Keratinocyte (primary cell): ENCODE data around the gene MIB1. TPM values are rescaled to one million over a fixed set of nuclear protein-coding genes. Genes with fewer than 3 reads are reported as not detected.
"Not testable (repeated sequence)": the region's sequence is repeated elsewhere in the genome, so short reads cannot be mapped to it uniquely, and the experiment has no call there.

ENCODE experiments used
- DNase-seq: peaks from one replicate; pipeline ENCODE4 v3.0.0-alpha.2; 2011; ENCODE audit warnings: low read depth, missing footprints, low spot score
- FAIRE-seq: peaks from 2 replicates; lab custom pipeline; 2011; peaks lifted over from hg19 to GRCh38; lab: Jason Lieb, UNC
- H2AFZ ChIP-seq: 2 replicates; pipeline ENCODE4 v1.6.0; 2012; ENCODE audit warnings: low read length, control low read depth, inconsistent platforms; ENCODE audit not compliant: control insufficient read depth
- H3K27ac ChIP-seq: 2 replicates; pipeline ENCODE4 v1.5.1; 2011; ENCODE audit warnings: low read length; ENCODE audit not compliant: control insufficient read depth, insufficient read depth
- H3K27me3 ChIP-seq: 3 replicates; pipeline ENCODE4 v1.6.0; 2011; ENCODE audit warnings: low read length; ENCODE audit not compliant: control insufficient read depth, insufficient read depth; ENCODE audit errors: extremely low read depth
- H3K36me3 ChIP-seq, 2 experiments: 2 replicates in 1 of 2; 3 replicates in 1 of 2; pipeline ENCODE4 v1.5.1; 2011; ENCODE audit warnings: low read length in 2 of 2, mild to moderate bottlenecking in 1 of 2; ENCODE audit not compliant: control insufficient read depth in 2 of 2, insufficient read depth in 2 of 2; ENCODE audit errors: extremely low read depth in 1 of 2
- H3K4me1 ChIP-seq: 3 replicates; pipeline ENCODE4 v1.5.1; 2011; ENCODE audit warnings: low read length; ENCODE audit not compliant: control insufficient read depth, insufficient read depth; ENCODE audit errors: extremely low read depth
- H3K4me2 ChIP-seq: 3 replicates; pipeline ENCODE4 v1.6.0; 2011; ENCODE audit warnings: low read depth, low read length; ENCODE audit not compliant: control insufficient read depth, insufficient read depth; ENCODE audit errors: extremely low read depth
- H3K4me3 ChIP-seq, 3 experiments: fragments of 200-600 bp in 1 of 3; sonication (generic) in 1 of 3; 2 replicates in 2 of 3; 3 replicates in 1 of 3; pipeline ENCODE4 v1.5.1; 2011 to 2016; ENCODE audit warnings: low read length in 3 of 3, mild to moderate bottlenecking in 3 of 3, control low read depth in 2 of 3, inconsistent platforms in 1 of 3, low read depth in 1 of 3, mixed read lengths in 1 of 3, mixed run types in 1 of 3, moderate library complexity in 1 of 3; ENCODE audit not compliant: control insufficient read depth in 2 of 3, insufficient read depth in 2 of 3; ENCODE audit errors: extremely low read depth in 1 of 3
- H3K79me2 ChIP-seq: 2 replicates; pipeline ENCODE4 v1.6.0; 2012; ENCODE audit warnings: low read length; ENCODE audit not compliant: control insufficient read depth, insufficient read depth
- H3K9ac ChIP-seq: 3 replicates; pipeline ENCODE4 v1.6.0; 2011; ENCODE audit warnings: low read length; ENCODE audit not compliant: control insufficient read depth, insufficient read depth; ENCODE audit errors: extremely low read depth
- H3K9me1 ChIP-seq: 3 replicates; pipeline ENCODE4 v1.6.0; 2011; ENCODE audit warnings: low read length; ENCODE audit not compliant: control insufficient read depth, insufficient read depth; ENCODE audit errors: extremely low read depth
- H3K9me3 ChIP-seq: 2 replicates; pipeline ENCODE4 v1.5.1; 2012; ENCODE audit warnings: low read depth, low read length; ENCODE audit not compliant: control insufficient read depth
- H4K20me1 ChIP-seq: 3 replicates; pipeline ENCODE4 v1.6.0; 2011; ENCODE audit warnings: low read length; ENCODE audit not compliant: control insufficient read depth, insufficient read depth; ENCODE audit errors: extremely low read depth
- EZH2 ChIP-seq: IDR thresholded peaks from one replicate; pipeline ENCODE4 v1.6.1; 2012; ENCODE audit warnings: inconsistent platforms, mild to moderate bottlenecking, low read length, moderate library complexity
- dilution Hi-C: fragments of 300-500 bp; cut with MboI; formaldehyde crosslinking; loops from one replicate; pipeline ENCODE4 v1.7.0; 2020; ENCODE audit warnings: low sequenced_read_pairs; ENCODE audit not compliant: extremely low pct_ligation_motif_present
- polyA plus RNA-seq, 5 experiments: library from polyadenylated mRNA; depleted of rRNA in 3 of 5; stranded (reverse) in 3 of 5; stranded (forward) in 1 of 5; unstranded in 1 of 5; fragments of >200 nt; gene quantifications; 1 replicate in 1 of 5; 2 replicates in 3 of 5; 3 replicates in 1 of 5; pipeline versions ENCODE4 v1.2.1 to v1.2.3, GENCODE V29; 2011 to 2012; ENCODE audit warnings: missing spikeins in 2 of 5, low read depth in 1 of 5, low replicate concordance in 1 of 5
- TF ChIP-seq, protein P1 (sequence below), 3 experiments: IDR thresholded peaks in 1 of 3; conservative IDR thresholded peaks in 1 of 3; optimal IDR thresholded peaks in 1 of 3; 2 replicates in 2 of 3; 3 replicates in 1 of 3; pipeline versions ENCODE3 to v1.5.1; 2011; ENCODE audit warnings: low read length in 3 of 3, mild to moderate bottlenecking in 3 of 3, moderate library complexity in 2 of 3, control low read depth in 1 of 3, inconsistent platforms in 1 of 3; ENCODE audit not compliant: insufficient read depth in 2 of 3; ENCODE audit errors: extremely low read depth in 1 of 3

MIB1 gene
- polyA plus RNA-seq, 1 donor (not counting 4 experiments of a cell fraction or from before 2014, with no cell fraction given) = 24.8 TPM

DNA sequence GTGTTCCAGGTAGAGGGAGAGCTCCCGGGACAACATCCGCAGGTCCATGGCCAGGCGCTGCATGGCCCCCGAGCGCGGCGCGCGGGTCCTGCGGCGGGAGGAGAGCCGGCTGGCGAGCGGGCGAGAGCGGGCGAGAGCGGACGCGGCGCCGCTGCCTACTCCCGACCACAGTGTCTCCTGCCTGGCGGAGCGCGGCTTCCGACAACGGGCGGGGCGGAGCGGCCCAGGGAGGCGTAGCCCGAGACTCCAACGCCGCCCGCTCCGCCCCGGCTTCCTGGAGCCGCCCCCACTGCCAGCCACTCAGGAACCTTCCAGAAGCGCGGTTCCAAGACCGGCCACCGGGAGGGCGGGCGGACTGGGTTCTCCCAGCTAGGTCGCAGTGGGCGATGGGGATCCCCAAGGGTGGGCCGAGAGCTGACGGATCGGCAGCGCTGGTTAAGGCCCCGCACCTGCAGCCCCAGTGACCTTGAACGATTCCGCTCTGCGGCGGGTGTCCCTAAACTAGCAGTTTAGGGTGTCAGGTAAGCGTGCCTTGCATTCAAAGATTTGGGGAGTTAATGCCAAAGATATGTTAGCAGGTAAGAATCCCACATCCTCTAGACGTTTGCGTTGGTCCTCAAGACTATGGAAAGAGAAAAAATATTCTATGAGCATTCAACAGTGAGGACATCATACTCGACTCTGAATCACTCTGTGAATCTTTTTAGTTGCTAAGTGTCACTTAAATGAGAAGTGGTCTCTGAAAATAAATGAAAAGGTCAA is 35.8 kb upstream of the MIB1 start, which contains the start of gene ABHD3:
ABHD3 (minus strand) TSS at position 172 of the 762 bp plus-strand sequence; CDS start at position 63, 109 bp downstream.
- H3K4me3 ChIP-seq = peak within 1 kb of the TSS; percentile 59 to 81 (median 61)
- DNase-seq (no peak), FAIRE-seq (no peak)
- H3K9me1 ChIP-seq = no peaks in the 10 kb centered on the region
- peak within 1 kb of the TSS; percentile 96 for H3K4me2 ChIP-seq
- H3K4me1 ChIP-seq = peaks cover 9% of the 10 kb centered on the region
- TF ChIP-seq EZH2 = no peak
- TF ChIP-seq, protein P1, sequence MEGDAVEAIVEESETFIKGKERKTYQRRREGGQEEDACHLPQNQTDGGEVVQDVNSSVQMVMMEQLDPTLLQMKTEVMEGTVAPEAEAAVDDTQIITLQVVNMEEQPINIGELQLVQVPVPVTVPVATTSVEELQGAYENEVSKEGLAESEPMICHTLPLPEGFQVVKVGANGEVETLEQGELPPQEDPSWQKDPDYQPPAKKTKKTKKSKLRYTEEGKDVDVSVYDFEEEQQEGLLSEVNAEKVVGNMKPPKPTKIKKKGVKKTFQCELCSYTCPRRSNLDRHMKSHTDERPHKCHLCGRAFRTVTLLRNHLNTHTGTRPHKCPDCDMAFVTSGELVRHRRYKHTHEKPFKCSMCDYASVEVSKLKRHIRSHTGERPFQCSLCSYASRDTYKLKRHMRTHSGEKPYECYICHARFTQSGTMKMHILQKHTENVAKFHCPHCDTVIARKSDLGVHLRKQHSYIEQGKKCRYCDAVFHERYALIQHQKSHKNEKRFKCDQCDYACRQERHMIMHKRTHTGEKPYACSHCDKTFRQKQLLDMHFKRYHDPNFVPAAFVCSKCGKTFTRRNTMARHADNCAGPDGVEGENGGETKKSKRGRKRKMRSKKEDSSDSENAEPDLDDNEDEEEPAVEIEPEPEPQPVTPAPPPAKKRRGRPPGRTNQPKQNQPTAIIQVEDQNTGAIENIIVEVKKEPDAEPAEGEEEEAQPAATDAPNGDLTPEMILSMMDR (optimal IDR thresholded peaks at IDR 0.05 in 1 of 3, IDR thresholded peaks at IDR 0.05 in 1 of 3, conservative IDR thresholded peaks at IDR 0.05 in 1 of 3; ENCODE audit: extremely low read depth in 1 of 3, insufficient read depth in 2 of 3, low read length in 3 of 3) = peak in 2 of 3 experiments; percentile 28 to 59
- no peaks in the 10 kb centered on the region for H3K9me3 ChIP-seq
- peaks cover 4% of the 10 kb centered on the region for H3K79me2 ChIP-seq
- dilution Hi-C loops = no loop called here
- H3K27me3 ChIP-seq = no peaks in the 10 kb centered on the region
- H2AFZ ChIP-seq = peak within 1 kb of the TSS; percentile 97
- no peaks in the 10 kb centered on the region for H4K20me1 ChIP-seq
- peak within 1 kb of the TSS; percentile 85 for H3K9ac ChIP-seq
- peaks cover 2 to 9% of the 10 kb centered on the region in 2 experiments for H3K36me3 ChIP-seq
- H3K27ac ChIP-seq = peak within 1 kb of the TSS; percentile 74

DNA sequence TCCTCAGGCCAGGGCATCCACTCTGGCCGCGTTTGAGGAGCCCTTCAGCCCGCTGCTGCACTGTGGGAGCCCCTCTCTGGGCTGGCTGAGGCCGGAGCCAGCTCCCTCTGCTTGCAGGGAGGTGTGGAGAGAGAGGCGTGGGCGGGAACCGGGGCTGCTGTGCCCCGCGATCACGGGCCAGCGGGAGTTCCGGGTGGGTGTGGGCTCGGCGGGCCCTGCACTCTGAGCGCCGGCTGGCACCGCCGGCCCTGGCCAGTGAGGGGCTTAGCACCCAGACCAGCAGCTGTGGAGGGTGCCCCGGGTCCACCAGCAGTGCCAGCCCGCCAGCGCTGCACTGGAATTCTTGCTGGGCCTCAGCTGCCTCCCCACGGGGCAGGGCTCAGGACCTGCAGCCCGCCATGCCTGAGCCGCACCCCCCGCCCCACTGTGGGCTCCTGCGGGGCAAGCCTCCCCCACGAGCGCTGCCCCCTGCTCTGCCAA is 34.2 kb upstream of the MIB1 start:
- H3K4me2 ChIP-seq = no peak overlapping the region
- H3K9ac ChIP-seq = no peak overlapping the region
- H3K27me3 ChIP-seq = no peaks in the 10 kb centered on the region
- H3K4me3 ChIP-seq = no peak overlapping the region
- H3K27ac ChIP-seq = no peak overlapping the region
- peaks cover 4% of the 10 kb centered on the region for H3K79me2 ChIP-seq
- no peak for TF ChIP-seq EZH2
- TF ChIP-seq, protein P1 (optimal IDR thresholded peaks at IDR 0.05 in 1 of 3, IDR thresholded peaks at IDR 0.05 in 1 of 3, conservative IDR thresholded peaks at IDR 0.05 in 1 of 3; ENCODE audit: extremely low read depth in 1 of 3, insufficient read depth in 2 of 3, low read length in 3 of 3) = no peak
- H3K9me1 ChIP-seq = no peaks in the 10 kb centered on the region
- no peak overlapping the region for H2AFZ ChIP-seq
- no peaks in the 10 kb centered on the region for H4K20me1 ChIP-seq
- DNase-seq (no peak), FAIRE-seq (no peak)
- H3K4me1 ChIP-seq = peaks cover 9% of the 10 kb centered on the region
- H3K36me3 ChIP-seq = peaks cover 2 to 4% of the 10 kb centered on the region in 2 experiments
- dilution Hi-C loops = no loop called here
- H3K9me3 ChIP-seq = no peaks in the 10 kb centered on the region

DNA sequence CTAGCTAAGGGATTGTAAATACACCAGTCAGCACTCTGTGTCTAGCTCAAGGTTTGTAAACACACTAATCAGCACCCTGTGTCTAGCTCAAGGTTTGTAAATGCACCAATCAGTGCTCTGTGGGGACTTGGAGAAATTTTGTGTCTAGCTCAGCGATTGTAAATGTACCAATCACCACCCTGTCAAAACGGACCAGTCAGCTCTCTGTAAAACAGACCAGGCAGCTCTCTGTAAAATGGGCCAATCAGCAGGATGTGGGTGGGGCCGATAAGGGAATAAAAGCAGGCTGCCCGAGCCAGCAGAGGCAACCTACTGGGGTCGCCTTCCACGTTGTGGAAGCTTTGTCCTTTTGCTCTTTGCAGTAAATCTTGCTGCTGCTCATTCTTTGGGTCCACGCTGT is 33.5 kb upstream of the MIB1 start:
- H4K20me1 ChIP-seq, H3K4me1 ChIP-seq, H3K27me3 ChIP-seq, DNase-seq, H3K9me3 ChIP-seq, H3K27ac ChIP-seq, H3K4me2 ChIP-seq, H2AFZ ChIP-seq, H3K79me2 ChIP-seq, H3K4me3 ChIP-seq, H3K36me3 ChIP-seq, H3K9ac ChIP-seq, FAIRE-seq, dilution Hi-C loops, H3K9me1 ChIP-seq: not testable (repeated sequence)
